ENCODE measurements around the gene CELA1.
"Not testable (repeated sequence)": the region's sequence is repeated elsewhere in the genome, so short reads cannot be mapped to it uniquely, and the experiment has no call there.

Gene CELA1

DNA sequence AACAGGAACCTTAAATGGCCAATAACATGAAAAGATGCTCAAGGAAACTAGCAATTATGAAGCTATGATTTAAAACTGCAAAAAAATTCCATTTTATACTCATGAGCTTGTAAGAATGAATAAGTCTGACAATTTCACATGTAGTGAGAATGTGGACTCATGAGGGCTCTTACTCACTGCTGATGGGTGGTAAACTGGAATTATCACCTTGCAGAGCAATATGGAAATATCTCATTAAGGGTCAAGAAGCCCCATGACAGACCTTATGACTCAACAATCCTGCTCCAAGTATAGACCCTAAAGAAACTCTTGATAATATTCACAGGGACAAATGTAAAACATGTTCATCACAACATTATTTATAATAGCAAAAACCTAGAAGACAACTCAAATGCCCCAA is 52.8 kb downstream of the CELA1 start:
- no peak overlapping the region for H3K4me3 ChIP-seq (ENCODE audit: low read depth, low read length)
- TF ChIP-seq CTCF (IDR thresholded peaks at IDR 0.05; ENCODE audit: borderline replicate concordance, insufficient read depth, low read depth, low read length) = no peak

DNA sequence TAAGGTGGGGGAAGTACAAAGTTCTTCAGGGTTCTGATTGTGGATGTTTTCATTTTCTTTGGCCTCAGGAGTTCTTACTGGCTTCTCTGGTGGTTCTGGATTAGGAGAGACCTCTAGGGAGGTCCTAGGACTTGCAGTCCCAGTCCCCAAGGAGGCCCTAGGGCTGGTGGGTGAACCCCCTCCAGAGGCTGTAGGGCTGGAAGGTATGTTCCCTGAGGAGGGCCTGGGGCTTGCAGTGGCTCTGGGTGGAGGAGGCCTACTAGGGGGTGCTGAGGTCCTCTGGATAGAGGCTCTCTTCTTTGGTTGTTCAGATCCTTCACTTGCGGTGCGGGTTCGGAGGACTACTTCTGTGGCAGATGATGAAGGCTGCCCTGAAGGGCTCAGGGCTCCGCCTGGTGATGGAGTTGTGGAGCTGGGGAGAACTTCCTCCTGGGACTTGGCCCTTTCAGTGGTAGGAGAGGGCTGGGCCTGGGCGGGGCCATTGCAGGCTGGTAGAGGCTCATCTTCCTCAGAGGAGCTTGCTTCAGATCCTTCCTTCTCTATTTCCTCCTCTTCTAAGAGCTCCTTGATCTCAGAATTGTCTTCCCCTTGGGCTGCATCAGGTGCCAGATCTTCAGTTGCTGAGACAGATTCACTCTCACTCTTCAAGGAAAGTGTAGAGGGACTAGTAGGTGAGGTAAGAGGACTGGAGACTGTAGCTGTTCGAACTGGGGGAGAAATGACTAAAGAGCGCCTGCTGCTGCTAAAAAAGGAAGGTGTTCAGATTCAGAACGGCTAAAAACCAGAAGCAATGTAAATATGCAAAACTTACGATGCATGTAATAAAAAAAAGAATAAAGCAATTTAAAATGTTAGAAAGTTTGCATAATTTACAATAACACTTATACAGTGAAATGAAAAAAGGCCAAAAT is 54.6 kb downstream of the CELA1 start:
- H3K4me3 ChIP-seq (ENCODE audit: low read depth, low read length) = not testable (repeated sequence)
- peak; percentile 26; the same call in 1 of the 2 replicates for TF ChIP-seq CTCF (IDR thresholded peaks at IDR 0.05; ENCODE audit: borderline replicate concordance, insufficient read depth, low read depth, low read length)

DNA sequence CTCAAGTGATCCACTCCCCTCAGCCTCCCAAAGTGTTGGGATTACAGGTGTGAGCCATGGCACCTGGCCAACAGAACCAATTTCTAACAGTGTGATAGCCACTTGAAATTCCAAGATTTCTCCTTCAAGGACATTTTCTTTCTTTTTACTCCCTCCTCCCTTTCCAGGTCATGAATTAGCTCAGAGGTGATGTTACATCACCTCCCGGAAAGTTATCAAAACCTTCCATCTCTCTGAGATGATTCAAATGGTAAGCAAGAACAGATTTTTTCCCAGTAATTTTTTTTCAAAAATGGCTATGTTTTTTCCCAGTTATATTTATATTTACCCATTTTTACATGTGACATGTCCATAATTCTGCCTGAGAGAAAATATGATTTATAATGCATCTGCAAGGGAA is 60.6 kb downstream of the CELA1 start:
- H3K4me3 ChIP-seq (ENCODE audit: low read depth, low read length) = no peak overlapping the region
- no peak for TF ChIP-seq CTCF (IDR thresholded peaks at IDR 0.05; ENCODE audit: borderline replicate concordance, insufficient read depth, low read depth, low read length)

DNA sequence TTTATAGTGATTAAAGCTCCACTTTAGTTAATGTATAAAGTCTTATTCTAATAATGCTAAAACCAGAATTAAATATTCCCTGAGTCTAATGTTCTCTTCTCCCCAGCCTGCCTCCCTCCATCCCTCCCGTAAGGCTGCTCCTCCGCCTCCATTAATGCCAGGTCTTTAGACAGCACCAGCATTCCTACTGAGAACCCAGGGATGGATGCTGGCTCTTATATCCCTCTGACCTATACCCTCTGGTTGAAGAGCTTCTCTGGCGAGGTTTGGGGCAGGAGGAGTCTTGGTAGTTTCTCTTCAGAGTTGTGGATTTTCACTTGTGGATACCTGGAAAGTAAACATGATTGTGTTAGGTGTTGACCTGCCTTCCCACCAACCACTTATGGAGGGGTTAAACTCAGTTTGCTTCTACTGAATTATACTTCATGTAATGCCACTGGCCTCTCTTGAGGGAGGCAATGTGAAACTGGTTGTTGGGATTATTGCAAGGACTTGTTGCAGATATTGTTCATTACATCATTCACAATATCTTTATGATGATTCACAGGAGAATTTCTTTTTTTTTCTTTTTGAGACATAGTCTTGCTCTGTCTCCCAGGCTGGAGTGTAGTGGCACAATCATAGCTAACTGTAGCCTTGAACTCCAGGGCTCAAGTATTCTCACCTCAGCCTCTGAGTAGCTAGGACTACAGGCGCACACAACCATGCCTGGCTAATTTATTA is 65.1 kb downstream of the CELA1 start:
- no peak overlapping the region for H3K4me3 ChIP-seq (ENCODE audit: low read depth, low read length)
- TF ChIP-seq CTCF (IDR thresholded peaks at IDR 0.05; ENCODE audit: borderline replicate concordance, insufficient read depth, low read depth, low read length) = no peak
